Measurements from ENCODE around the gene TCF20. TPM values are rescaled to one million over a fixed set of nuclear protein-coding genes. Genes with fewer than 3 reads are reported as not detected.

Gene TCF20
- polyA plus RNA-seq, 1 of the 3 experiments (the other 2 are of a cell fraction): 8.5 TPM

GRCh38 chr22:42281706-42282251 is 11.3 kb upstream of the TCF20 start:
- no peak for DNase-seq

GRCh38 chr22:42281284-42281683 is 10.8 kb upstream of the TCF20 start:
- 93% methylated on average over 6 of the region's 10 CpGs for WGBS (ENCODE audit: low lambda C conversion rate)
- Histone ChIP-seq H3K79me2 (ENCODE audit: insufficient read depth) (no peaks in the 10 kb centered on the region), H4K20me1 (ENCODE audit: insufficient read depth) (no peaks in the 10 kb centered on the region), H3K9me2 (no peaks in the 10 kb centered on the region), H3K36me3 (replicated peaks in 1 of 2; ENCODE audit: control insufficient read depth in 1 of 2, insufficient read depth in 2 of 2, low read length in 1 of 2) (no peaks in the 10 kb centered on the region), H3F3A (replicated peaks; ENCODE audit: insufficient read depth) (no peaks in the 10 kb centered on the region), H3K4me2 (no peak overlapping the region), H3K9ac (no peak overlapping the region), H3K27me3 (ENCODE audit: insufficient read depth) (no peaks in the 10 kb centered on the region), H3K4me3 (ENCODE audit: low read depth in 2 of 2, low read length in 1 of 2) (no peak overlapping the region), H3K4me1 (ENCODE audit: control insufficient read depth in 1 of 2, insufficient read depth in 2 of 2, low read depth in 1 of 2, low read length in 1 of 2) (no peaks in the 10 kb centered on the region; a peak in 1 of 4 replicates), H3K27ac (ENCODE audit: low read depth in 2 of 2, low read length in 1 of 2) (no peak overlapping the region), H2AFZ (ENCODE audit: low read depth) (no peak overlapping the region), H3K9me3 (no peaks in the 10 kb centered on the region)
- CTCF ChIA-PET: no interaction called here
- POLR2A ChIA-PET: no interaction called here
- TF ChIP-seq NRF1 (IDR thresholded peaks at IDR 0.05; ENCODE audit: low read depth, low read length): no peak
- TF ChIP-seq RXRA (IDR thresholded peaks at IDR 0.05; ENCODE audit: borderline replicate concordance, low read depth): no peak
- TF ChIP-seq GABPA (IDR thresholded peaks at IDR 0.05; ENCODE audit: low read depth): no peak
- no peak for TF ChIP-seq GATA2 (CRISPR knock-in tag; IDR thresholded peaks at IDR 0.05)
- TF ChIP-seq CTCF (IDR thresholded peaks at IDR 0.05): no peak
- TF ChIP-seq ZBTB33 (IDR thresholded peaks at IDR 0.05; ENCODE audit: borderline replicate concordance, low read depth): no peak
- TF ChIP-seq NFIC (IDR thresholded peaks at IDR 0.05; ENCODE audit: borderline replicate concordance): no peak
- no peak for TF ChIP-seq MEF2A (IDR thresholded peaks at IDR 0.05; ENCODE audit: borderline replicate concordance, low read depth)
- no peak for DNase-seq

More at GRCh38 chr22:42281706-42282251, 11.3 kb upstream of the TCF20 start:
- H3K36me3 ChIP-seq (replicated peaks in 1 of 2; ENCODE audit: control insufficient read depth in 1 of 2, insufficient read depth in 2 of 2, low read length in 1 of 2): no peaks in the 10 kb centered on the region
- TF ChIP-seq FOXM1 (IDR thresholded peaks at IDR 0.05; ENCODE audit: low read depth) (no peak), TEAD4 (IDR thresholded peaks at IDR 0.05; ENCODE audit: borderline replicate concordance, insufficient read depth) (no peak), RFX5 (IDR thresholded peaks at IDR 0.05; ENCODE audit: low read length) (no peak), NRF1 (IDR thresholded peaks at IDR 0.05; ENCODE audit: low read depth, low read length) (no peak), GATA2 (CRISPR knock-in tag; IDR thresholded peaks at IDR 0.05) (no peak), GABPA (IDR thresholded peaks at IDR 0.05; ENCODE audit: low read depth) (no peak), NFIC (IDR thresholded peaks at IDR 0.05; ENCODE audit: borderline replicate concordance) (no peak), POLR2AphosphoS5 (IDR thresholded peaks at IDR 0.05; ENCODE audit: low read depth, low read length) (no peak), RCOR1 (IDR thresholded peaks at IDR 0.05; ENCODE audit: low read length) (no peak), TCF12 (IDR thresholded peaks at IDR 0.05) (no peak), REST (IDR thresholded peaks at IDR 0.05; ENCODE audit: low read depth, low read length) (no peak), RAD21 (IDR thresholded peaks at IDR 0.05; ENCODE audit: low read length) (no peak)
- no peaks in the 10 kb centered on the region for H3K9me3 ChIP-seq
- no peak overlapping the region for H3K9ac ChIP-seq
- POLR2A ChIA-PET: no interaction called here
- no peaks in the 10 kb centered on the region; a peak in 1 of 4 replicates for H3K4me1 ChIP-seq (ENCODE audit: control insufficient read depth in 1 of 2, insufficient read depth in 2 of 2, low read depth in 1 of 2, low read length in 1 of 2)
- H3K9me2 ChIP-seq: no peaks in the 10 kb centered on the region
- no peak overlapping the region for H2AFZ ChIP-seq (ENCODE audit: low read depth)
- H3K27me3 ChIP-seq (ENCODE audit: insufficient read depth): no peaks in the 10 kb centered on the region
- H3K4me3 ChIP-seq (ENCODE audit: low read depth in 2 of 2, low read length in 1 of 2): no peak overlapping the region
- H3K27ac ChIP-seq (ENCODE audit: low read depth in 2 of 2, low read length in 1 of 2): no peak overlapping the region
- H4K20me1 ChIP-seq (ENCODE audit: insufficient read depth): no peaks in the 10 kb centered on the region
- WGBS (ENCODE audit: low lambda C conversion rate): 100% methylated on average over 2 of the region's 4 CpGs
- H3K79me2 ChIP-seq (ENCODE audit: insufficient read depth): no peaks in the 10 kb centered on the region
- no peaks in the 10 kb centered on the region for H3F3A ChIP-seq (replicated peaks; ENCODE audit: insufficient read depth)
- no peak overlapping the region for H3K4me2 ChIP-seq
- CTCF ChIA-PET: interaction anchor here (1.5 kb wide), 1 partner anchor 12 kb away, joined by 5 read pairs; no protein-coding TSS in a partner anchor

All from SK-N-SH (cell line).